ENCODE measurements around the gene FAM32A.

The FAM32A gene

DNA sequence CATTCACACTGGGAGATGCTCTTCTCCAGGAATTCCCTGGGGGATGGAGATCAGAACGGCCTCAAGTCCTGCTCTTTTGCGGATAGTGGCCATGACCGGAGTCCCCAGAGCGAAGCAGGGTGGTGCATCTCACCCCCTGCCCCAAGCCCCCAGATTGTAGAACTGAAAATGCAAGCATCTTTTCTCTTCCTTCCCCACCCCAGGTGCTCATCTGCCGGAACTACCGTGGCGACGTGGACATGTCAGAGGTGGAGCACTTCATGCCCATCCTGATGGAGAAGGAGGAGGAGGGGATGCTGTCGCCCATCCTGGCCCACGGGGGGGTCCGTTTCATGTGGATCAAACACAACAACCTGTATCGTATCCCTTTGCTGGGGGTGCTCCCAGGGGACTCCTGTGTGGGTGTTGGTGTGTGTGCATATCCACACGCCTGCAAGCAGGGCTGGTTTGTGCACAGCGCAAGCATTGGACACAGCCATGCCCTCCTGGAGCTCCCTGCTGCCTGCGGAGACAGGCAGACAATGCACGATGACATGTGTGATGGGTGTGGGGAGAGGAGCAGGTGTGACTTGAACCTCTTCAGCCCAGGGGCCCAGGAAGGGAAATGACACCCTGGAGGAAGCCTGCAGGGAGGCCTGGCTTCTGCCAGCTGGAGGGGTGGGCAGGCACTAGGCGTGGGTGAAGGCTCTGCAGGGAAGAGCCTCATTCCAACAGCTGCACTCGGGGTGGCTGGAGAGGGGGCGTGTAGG is 18.2 kb downstream of the FAM32A start:
- no peak for DNase-seq

DNA sequence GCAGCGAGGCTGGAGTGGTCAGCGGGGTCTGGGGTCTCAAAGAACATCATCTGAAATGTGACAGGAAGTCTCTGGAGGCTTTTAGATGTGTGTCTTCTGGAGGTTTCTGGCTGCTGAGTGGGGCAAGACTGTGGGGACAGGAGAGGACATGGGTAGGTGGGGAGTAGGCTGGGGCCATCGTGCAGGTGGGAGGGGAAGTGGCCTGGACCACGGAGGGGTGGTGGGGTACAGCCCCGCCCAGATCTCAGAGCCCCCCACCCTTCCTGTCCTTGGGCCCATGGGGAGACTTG is 18.7 kb downstream of the FAM32A start:
- no peak for DNase-seq

DNA sequence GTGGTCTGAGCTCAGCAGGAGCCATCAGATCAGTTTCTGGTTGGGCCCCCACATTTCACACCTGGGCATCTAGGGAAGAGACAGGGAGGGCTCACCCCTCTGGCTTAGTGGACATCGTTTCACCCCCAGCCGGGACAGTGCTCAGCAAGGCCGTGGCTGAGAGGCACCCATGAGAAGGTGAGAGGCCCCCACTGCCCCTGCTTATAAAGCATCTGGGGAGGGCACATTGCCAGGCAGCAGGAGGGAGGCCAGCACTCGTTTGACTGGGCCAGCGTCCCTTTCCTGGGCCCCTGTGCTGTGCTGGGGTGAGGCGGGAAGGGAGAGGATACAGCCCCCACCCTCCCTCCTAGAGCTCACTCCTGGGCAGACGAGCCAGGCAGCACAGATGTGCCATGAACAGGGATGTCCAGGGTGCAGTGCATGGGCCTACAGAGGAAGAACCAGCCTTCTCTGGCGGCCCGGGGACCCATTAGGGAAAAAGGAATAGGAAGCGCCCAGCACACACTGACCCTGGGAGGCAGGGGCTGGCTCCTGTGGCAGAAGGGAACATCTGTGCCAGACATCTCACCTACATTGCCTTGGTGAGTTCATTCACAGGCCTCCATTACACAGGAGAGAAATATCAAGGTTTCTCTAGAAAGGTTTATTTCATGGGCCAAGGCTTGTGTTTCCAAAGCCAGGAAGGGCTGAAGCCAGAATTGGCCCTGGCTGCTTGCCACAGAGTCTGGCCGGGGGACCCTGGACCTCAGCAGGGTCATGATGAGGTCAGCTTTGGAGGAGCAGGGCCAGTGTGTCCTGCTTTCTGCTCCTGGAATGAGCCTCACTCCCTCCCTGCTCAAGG is 20.2 kb downstream of the FAM32A start:
- DNase-seq: no peak

DNA sequence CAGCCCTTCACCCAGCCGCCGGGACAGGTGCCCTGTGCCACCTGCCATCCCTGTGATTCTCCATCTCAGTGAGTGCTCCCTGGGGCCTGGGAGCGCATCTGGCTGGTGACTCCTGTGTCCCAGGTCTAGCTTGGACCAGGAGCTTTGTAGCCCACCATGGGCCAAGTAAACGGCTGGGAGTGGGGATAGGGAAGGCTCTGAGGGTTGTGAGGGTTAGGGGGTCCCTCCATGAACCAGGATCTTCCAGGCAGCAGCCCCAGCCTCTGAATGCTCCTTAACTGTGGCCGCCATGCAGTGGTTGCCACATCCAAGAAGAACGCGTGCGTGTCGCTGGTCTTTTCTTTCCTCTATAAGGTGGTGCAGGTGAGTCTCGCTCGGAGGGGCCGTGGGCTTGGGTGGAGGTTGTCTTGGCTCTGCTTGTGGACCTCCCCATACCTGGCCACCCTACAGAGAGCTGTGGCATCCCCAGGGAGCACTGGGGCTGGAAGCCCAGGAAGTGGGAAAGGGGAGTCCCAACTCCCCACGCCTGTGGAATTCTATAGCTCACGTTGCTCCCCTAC is 20.9 kb downstream of the FAM32A start:
- no peak for DNase-seq

DNA sequence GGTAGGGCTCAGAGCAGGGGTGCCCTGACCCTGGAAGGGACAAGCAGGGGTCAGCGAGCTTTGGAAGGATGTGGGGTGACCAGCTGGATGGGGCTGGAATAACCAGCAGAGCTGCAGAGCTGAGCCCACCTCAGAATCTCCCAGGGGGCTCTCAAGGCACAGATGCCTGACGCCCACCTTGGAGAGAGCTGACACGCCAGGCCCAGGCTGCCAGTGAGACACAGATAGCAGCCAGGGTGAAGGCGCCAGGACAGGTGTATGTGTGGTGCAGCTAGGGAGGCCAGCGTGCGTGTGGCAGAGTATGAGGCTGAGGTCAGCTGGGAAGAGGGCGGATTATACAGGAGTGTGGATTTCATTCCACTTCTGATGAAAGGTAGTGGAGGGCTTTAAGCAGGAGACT is 21.4 kb downstream of the FAM32A start:
- no peak for DNase-seq

DNA sequence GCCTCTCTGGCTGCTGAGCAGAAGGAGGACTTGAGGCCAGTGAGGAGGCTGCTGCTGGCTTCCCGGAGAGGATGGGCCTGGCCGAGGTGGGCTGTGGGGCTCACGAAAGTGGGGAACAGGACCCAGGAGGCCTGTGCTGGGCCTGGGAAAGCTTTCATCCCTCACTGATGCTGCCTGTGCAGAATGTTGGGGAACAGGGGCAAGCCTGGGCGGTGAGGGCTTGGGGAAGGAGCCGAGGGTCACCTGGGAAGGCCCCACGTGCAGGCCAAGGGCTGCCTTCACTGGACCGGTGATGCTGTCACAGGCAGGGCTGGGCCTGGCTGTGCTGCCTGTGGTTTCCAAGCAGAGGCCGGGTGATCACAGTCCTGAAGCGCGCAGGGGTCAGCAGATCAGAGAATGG is 21.9 kb downstream of the FAM32A start:
- no peak for DNase-seq

DNA sequence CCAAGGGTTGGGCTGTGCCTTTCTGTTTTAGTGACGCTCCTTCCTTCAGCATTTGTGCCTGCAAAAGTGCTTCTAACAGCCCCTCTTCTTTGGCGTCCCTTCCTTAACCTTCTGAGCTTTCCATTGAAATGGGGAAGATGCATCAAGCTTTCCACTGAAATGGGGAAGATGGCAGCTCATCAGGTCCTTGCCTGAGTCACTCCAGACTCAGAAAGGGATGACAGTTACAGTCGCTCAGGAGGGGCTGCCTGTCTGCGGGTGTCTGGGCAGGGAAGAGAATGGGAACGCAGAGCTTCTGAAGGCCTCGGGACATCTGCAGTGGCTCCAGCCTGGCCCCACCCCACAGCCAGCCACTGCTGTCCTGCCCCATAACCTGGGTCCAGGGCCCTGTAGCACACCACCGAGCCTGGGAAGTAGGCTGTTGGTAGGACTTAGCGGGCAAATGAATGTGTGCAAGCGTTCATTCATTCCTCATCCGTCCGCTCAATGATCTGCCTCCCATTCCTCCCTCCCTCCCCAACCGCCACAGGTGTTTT is 22.3 kb downstream of the FAM32A start:
- DNase-seq: no peak

DNA sequence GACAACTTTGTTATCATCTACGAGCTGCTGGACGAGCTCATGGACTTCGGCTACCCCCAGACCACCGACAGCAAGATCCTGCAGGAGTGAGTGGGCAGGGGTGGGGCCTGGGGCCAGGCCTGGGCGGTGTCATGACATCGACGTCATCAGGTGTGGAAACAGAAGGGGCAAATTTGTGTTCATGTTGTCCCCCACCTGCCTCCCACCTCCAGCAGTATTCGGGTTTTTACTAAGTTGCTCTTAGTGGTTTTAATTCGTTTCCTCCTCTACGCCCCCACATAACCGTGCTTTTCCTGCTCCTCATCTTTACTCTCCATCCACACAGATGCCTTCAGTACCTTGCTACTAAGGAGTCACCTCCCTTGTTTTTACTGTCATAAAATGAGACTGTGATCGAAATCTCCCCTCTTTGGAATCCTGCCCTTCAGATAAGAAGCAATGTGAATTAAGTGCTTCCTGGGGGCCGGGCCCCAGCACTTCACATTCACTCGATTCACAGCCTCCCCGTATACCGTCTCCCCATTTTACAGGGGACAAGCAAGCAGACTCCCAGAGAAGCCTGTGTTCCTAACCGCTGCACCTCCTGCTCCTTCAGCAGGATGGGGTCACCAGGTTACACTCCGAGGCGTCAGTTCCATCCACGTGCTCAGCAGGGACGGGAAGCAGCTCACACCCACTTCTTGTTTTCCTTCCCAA is 23.0 kb downstream of the FAM32A start:
- DNase-seq: no peak

DNA sequence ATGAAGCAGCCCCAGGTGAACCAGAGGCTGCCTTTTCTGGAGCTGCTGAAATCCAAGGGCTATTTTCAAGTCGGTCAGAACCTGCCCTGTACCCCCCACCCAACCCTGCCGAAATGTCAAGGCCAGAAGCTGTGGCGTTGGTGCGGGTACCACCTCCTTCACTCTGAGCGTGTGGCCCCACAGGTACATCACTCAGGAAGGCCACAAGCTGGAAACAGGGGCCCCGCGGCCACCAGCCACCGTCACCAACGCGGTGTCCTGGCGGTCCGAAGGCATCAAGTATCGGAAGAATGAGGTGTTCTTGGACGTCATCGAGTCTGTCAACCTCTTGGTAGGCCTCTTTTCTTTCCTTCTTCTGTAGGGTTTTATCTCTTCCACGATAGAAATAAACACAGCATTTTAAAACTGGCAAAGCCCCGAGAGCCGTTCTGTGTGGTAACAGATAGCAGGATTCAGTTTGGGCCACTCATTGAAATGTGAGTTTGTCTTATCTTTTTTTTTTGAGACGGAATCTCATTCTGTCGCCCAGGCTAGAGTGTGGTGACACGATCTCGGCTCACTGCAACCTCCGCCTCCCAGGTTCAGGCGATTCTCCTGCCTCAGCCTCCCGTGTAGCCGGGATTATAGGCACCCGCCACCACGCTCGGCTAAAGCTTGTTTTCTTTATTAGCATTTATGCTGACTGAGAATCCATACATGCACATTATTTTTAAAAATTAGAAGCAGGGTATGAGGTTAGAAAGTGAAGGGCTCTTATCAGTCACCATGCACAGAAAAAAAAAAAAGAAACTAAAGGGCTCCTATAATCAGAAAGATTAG is 23.8 kb downstream of the FAM32A start:
- DNase-seq: no peak

DNA sequence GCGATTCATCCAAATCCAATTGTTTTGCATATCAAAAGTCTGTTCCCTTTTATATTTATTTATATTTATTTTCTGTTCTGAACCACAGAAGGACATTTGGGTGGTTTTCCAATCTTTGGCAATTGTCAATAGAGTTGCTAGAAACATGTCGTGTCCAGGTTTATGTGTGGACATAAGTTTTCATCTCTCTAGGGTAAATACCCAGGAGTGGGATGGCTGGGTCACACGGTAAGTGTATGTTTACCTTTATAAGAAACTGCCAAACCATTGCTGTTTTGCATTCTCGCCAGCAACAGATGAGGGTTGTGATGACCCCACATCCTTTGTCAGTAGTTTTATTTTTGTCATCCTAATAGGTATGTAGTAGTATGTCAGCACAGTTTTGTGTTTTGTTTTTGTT is 25.0 kb downstream of the FAM32A start:
- DNase-seq: no peak

DNA sequence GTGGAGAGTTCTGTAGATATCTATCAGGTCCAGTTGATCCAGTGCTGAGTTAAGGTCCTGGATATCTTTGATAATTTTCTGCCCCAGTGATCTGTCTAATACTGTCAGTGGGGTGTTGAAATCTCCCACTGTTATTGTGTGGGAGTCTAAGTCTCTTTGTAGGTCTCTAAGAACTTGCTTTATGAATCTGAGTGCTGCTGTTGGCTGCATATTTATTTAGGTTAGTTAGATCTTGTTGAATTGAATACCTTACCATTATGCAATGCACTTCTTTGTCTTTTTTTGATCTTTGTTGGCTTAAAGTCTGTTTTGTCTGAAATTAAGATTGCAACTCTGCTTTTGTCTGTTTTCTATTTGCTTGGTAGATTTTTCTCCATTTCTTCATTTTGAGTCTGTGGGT is 27.9 kb downstream of the FAM32A start:
- no peak for DNase-seq

DNA sequence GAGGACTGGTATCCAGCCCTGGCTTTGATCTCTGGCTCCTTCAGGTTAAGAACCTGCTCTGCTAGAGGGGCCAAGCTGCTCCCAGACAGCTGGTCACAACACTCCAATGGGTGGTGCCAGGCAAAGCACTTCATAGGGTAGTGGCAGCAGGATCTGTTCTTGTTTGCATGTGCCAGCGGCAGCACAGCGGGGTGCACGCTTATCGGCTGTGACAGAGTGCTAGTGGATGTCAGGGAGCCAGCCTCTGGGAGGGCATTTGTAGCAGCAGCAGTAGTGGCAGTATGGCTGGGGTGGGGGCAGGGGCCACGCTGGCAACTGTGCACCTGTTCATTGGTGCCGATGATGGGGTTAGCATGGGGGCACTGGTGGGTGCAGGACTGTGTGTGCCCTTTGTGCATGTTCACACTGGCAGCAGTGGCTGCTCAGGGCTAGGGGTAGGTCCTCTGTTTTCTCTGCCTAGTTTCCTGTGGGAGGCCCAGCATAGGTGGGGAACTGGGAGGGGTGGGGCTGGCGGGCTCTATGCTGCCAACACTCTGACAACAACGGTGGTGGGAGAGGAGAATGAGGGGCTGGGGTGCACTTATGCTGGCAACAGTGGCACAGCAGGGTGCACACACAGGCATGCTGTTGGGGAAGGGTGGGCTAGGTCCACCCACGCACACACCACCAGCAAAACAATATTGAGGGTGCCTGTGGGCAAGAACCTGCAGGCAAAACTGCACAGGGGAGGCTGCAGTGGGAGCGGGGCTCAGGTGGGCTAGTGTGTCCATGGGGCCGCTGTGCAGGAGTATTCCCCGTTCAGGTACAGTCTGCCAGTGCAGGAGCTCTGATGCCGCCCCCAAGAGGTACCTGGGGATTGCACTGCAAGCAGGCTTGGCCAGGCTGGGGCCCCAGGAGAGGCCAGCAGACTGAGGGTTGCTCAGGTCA is 31.8 kb downstream of the FAM32A start:
- no peak for DNase-seq

DNA sequence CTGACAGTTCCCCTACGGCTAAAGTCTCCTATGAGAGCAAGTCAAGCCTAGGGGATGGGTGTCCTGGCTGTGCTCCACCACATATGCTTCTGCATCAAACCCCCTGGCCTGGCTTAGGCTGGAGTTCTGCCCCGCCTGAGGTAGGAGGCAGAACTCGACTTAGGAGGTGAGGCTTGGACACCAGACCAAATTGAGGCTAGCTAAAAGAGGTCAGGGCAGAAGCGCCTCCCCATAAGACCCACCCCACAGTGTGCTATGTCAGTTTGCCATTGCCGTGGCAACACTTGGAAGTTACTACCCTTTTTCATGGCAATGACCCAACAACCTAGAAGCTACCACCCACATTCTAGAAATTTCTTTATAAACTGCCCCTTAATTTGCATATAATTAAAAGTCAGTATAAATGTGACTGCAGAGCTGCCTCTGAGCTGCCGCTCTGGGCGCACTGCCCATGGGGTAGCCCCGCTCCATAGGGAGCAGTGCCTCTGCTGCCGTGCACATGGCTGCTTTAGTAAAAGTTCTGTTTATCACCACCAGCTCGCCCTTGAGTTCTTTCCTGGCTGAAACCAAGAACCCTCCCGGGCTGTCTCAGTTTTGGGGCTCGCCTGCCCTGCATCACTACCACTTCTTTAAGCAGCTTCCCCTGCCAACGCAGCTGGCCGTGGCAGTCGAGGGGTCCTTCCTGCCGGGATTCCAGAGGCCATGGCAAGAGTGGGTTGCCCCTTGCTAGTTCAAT is 32.7 kb downstream of the FAM32A start:
- DNase-seq: no peak

DNA sequence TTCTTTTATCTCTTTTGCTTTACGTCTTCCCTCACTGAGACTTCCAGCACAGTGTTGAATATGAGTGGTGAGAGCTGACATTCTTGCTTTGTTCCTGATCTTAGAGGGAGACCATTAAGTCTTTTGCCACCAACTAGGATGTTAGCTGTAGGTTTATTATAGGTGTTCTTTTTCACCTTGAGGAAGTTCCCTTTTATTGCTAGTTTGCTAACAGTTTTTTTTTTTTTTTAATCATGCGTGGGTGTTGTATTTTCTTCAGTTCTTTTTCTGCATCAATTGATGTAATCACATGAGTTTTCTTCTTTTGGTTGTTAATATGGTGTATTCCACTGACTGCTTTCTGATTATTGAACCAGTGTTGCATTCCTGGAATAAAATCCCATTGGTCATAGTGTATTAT is 33.6 kb downstream of the FAM32A start:
- DNase-seq: no peak

DNA sequence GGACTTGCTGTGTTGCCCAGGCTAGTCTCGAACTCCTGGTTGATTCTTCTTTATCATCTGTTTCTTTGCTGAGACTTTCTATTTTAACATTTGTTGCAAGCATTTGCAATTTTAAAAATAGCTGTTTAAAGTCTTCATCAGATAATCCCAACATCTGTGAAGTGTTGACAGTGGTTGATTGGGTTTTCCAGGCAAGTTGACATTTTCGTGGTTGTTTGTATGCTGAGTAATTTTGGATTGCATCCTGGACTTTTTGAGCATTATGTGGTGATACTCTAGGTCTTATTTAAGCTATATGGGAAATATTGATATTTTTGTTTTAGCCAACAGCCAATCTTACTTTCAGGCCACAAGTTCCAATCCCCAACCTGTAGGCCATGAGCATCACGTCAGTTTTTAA is 37.6 kb downstream of the FAM32A start:
- DNase-seq: no peak

DNA sequence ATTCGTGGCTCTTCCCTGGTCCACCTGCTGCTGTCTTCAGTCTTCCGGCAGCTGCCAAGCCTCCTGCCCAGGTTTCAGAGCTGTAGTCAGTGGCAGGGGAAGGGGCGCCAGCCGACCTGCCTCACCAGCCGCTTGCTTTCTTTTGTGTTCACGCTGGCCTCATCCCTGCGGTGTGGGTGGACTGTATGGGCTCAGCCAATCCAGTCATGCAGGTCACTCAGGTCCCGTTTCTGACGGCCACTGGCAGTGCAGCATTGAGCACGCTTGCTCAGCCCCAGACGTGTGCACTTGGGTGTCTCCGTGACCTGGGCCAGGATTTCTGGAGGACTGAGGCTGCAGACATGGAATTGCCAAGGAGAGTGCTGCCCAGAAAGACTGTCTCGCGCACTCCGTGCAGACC is 38.5 kb downstream of the FAM32A start:
- no peak for DNase-seq

DNA sequence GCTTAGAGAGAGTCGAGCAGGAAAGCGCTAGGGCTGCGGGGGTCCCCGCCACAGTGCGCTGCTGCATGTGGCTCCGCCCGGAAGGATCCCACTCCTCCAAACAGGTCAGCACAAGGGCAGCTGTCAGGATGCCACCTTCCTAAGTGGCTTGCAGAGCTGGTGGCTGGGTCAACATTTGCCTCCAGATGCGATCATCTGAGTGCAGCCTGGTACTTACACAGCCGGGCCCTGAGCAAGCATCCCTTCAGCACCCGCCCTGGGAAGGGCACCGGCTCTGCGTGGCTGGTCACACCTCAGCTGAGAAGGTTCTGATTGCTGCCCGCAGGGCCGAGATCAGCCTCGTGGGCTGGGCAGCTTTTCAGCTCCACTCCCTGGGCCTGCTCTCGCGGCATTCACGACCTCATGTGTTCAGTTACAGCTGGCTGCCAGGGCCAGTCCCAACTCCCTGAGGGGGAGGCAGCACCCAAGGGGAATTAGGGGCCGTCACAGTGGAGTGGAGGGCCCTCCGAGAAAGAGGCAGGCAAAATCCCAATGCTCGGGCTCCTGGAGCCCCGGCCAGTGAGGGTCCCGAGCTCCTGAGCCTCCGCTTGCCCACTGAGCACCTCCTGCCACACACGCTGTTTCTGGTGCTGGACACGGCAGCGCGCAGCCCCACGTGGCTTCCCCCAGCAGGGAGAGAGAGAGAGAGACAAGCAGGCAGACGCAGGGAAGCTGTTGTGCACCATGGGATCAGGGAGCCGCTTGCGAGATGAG is 39.3 kb downstream of the FAM32A start:
- DNase-seq: no peak

DNA sequence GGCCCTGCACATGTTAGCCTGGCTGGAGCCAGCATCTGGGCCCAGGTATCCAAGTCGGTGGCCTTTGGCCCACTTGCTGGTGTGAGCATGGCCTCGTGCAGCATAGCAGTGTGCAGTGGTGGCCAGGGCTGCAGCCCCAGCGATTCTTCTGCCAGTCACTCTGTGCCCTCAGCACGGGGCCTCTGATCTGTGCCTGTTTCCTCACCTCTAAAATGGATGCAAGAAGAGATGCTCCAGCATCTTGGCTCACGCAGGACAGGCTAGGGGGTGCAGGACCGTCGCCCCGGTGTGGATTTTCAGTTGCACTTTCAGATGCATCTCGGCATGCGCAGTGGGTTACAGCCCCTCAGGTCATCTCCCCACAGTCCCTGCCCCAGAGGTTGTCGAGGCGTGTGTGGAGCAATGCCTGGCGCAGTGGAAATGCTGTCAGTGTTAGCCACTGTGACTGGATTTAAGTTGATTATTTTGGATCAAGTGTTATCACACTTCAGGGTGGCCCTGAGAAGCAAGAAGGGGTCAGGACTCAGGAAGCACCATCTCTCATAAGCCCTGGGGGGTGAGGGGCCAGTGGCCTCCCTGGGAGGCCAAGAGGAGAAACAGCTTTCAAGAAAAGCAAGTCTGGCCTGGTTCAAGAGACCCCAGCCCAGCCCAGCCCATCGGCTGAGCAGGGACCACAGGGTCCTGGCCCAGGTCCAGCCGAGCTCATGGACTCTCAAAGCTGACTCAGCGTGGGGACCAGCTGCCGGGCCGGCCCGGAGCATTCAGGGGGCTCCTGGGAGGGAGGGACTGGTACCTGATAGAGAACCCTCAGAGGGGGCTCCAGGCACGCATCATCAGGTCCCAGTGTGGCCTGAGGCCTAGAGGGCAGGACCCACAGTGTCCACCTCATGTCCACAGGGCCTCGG is 40.3 kb downstream of the FAM32A start:
- no peak for DNase-seq

DNA sequence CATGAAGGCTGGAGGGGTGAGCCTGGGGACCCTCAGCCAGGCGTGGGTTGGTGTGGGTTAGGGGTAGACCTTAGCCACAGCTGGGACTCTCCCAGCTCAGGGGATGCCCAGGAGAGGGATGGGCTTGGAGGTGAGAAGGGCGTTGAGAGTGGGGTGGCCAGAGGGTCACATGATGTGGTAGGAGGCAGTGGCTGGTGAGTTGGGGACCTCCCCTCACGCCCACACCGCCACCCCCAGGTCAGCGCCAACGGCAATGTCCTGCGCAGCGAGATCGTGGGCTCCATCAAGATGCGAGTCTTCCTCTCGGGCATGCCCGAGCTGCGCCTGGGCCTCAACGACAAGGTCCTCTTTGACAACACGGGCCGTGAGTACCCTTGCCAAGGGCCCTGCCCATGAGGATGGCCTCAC is 41.0 kb downstream of the FAM32A start:
- DNase-seq: no peak

Data from 8988T (cell line).